PC-9 (cell line): ENCODE data around the gene GFPT2.

Source experiments
- EZH2 ChIP-seq: fragments of 200-600 bp; sonication (generic); IDR thresholded peaks from 2 replicates; pipeline ENCODE4 v1.8.0; 2017; ENCODE audit warnings: antibody characterized with exemption, low read depth
- TF ChIP-seq, protein P1 (sequence below): fragments of 200-600 bp; sonication (generic); conservative IDR thresholded peaks from 2 replicates; pipeline ENCODE4 v1.6.1; 2017; ENCODE audit warnings: mixed run types, antibody characterized with exemption, mild to moderate bottlenecking, moderate library complexity

- TF ChIP-seq, protein P1, sequence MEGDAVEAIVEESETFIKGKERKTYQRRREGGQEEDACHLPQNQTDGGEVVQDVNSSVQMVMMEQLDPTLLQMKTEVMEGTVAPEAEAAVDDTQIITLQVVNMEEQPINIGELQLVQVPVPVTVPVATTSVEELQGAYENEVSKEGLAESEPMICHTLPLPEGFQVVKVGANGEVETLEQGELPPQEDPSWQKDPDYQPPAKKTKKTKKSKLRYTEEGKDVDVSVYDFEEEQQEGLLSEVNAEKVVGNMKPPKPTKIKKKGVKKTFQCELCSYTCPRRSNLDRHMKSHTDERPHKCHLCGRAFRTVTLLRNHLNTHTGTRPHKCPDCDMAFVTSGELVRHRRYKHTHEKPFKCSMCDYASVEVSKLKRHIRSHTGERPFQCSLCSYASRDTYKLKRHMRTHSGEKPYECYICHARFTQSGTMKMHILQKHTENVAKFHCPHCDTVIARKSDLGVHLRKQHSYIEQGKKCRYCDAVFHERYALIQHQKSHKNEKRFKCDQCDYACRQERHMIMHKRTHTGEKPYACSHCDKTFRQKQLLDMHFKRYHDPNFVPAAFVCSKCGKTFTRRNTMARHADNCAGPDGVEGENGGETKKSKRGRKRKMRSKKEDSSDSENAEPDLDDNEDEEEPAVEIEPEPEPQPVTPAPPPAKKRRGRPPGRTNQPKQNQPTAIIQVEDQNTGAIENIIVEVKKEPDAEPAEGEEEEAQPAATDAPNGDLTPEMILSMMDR: no peak
- no peak for TF ChIP-seq EZH2
Observed at GRCh38 chr5:180360078-180360957, 7.2 kb upstream of the GFPT2 start.
